LNCAP (cell line): Measurements from ENCODE around the gene SMCO3.

ENCODE experiments used
- CTCF ChIP-seq: fragments of 450-650 bp; IDR thresholded peaks from 2 replicates; pipeline ENCODE4 v1.5.1; 2017; ENCODE audit warnings: mild to moderate bottlenecking

SMCO3 gene

GRCh38 chr12:14810167-14810952 lies 3.6 kb downstream of the SMCO3 start:
- TF ChIP-seq CTCF, result no peak

GRCh38 chr12:14803830-14804160 lies 10.2 kb downstream of the SMCO3 start:
- no peak for TF ChIP-seq CTCF

GRCh38 chr12:14803011-14803829 lies 10.8 kb downstream of the SMCO3 start, which contains the start of the genes C12orf60 and WBP11:
C12orf60 (plus strand) TSS chr12:14803670; CDS start chr12:14822936, 19,266 bp downstream.
WBP11 (minus strand) TSS chr12:14803478; CDS start chr12:14801383, 2,095 bp downstream.
- TF ChIP-seq CTCF, result no peak

- no peak for TF ChIP-seq CTCF
Measured at GRCh38 chr12:14802721-14803010, 11.3 kb downstream of the SMCO3 start.

- no peak for TF ChIP-seq CTCF
Measured at GRCh38 chr12:14802247-14802646, 11.7 kb downstream of the SMCO3 start.

GRCh38 chr12:14795028-14795448 lies 18.9 kb downstream of the SMCO3 start:
- TF ChIP-seq CTCF, result no peak

GRCh38 chr12:14785568-14785967 lies 28.4 kb downstream of the SMCO3 start:
- no peak for TF ChIP-seq CTCF
